Measurements from ENCODE around the gene OR2G6. TPM values are rescaled to one million over a fixed set of nuclear protein-coding genes. Genes with fewer than 3 reads are reported as not detected.

OR2G6 gene
- total RNA-seq, 4 donors from 2014 or later, result not detected

DNA sequence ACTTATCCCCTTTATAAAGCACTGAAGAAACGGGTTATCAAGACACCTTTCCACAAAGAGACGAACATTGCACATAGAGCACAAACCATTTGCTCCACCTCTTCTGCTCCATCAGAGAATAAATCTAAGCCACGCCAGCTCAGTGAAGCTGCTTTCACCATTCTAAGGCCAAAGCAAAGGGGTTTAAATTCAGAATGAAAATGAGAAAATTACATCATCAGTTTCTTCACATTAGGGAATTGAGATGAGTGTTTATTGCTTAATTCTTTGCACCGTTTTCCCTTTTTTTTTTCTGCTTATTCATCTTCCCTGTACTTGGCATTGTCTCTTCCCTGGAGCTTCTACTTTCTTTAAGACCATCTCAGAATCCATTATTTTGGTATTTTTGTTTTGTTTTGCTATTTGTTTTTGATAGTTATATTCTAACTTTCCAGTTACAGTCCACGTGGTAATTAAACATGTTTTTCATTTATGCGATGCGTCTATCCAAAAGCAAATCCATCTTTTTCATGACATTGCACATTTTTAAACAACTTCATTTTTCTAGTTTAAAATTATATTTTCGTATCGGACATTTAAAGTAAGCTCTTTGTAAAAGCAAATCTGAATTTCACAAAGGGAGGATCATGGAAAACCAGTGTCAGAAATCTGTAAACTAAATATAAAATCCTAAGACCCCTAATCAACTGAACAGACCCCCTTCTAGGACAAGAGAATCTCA lies 68.5 kb downstream of the OR2G6 start:
- Histone ChIP-seq H3K27me3 (no peaks in the 10 kb centered on the region), H3K4me1 (no peaks in the 10 kb centered on the region), H3K4me3 (no peak overlapping the region), H3K36me3 (no peaks in the 10 kb centered on the region), H3K9me3 (no peaks in the 10 kb centered on the region), H3K27ac (no peak overlapping the region)
- no peak for TF ChIP-seq POLR2A (IDR thresholded peaks at IDR 0.05)
- TF ChIP-seq, protein P1, sequence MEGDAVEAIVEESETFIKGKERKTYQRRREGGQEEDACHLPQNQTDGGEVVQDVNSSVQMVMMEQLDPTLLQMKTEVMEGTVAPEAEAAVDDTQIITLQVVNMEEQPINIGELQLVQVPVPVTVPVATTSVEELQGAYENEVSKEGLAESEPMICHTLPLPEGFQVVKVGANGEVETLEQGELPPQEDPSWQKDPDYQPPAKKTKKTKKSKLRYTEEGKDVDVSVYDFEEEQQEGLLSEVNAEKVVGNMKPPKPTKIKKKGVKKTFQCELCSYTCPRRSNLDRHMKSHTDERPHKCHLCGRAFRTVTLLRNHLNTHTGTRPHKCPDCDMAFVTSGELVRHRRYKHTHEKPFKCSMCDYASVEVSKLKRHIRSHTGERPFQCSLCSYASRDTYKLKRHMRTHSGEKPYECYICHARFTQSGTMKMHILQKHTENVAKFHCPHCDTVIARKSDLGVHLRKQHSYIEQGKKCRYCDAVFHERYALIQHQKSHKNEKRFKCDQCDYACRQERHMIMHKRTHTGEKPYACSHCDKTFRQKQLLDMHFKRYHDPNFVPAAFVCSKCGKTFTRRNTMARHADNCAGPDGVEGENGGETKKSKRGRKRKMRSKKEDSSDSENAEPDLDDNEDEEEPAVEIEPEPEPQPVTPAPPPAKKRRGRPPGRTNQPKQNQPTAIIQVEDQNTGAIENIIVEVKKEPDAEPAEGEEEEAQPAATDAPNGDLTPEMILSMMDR (IDR thresholded peaks at IDR 0.05), result no peak
- intact Hi-C loops (cut with DNase I; ENCODE audit: low total_unique reads), result no loop called here
- DNase-seq, result no peak

Other genes starting within 250 kb of the OR2G6 start
- not detected for gene OR2T33, start 230.1 kb upstream of the OR2G6 start, total RNA-seq
- gene OR2T12, start 204.6 kb upstream of the OR2G6 start, total RNA-seq, result not detected
- not detected for gene OR2M7, start 183.5 kb upstream of the OR2G6 start, total RNA-seq
- gene OR14C36, start 159.3 kb upstream of the OR2G6 start, total RNA-seq, result not detected
- gene OR2T4, start 146.4 kb upstream of the OR2G6 start, total RNA-seq, result not detected
- not detected for gene OR2T6, start 132.3 kb upstream of the OR2G6 start, total RNA-seq
- gene OR2T1, start 105.0 kb upstream of the OR2G6 start, total RNA-seq, result not detected
- gene OR2T2, start 62.4 kb upstream of the OR2G6 start, total RNA-seq, result under 1 TPM in 1 of 4 donors, not detected in 3; 0.21 TPM
- not detected for gene OR2T3, start 34.7 kb upstream of the OR2G6 start, total RNA-seq
- not detected for gene OR2T5, start 19.5 kb upstream of the OR2G6 start, total RNA-seq
- gene OR2T29, start 54.7 kb downstream of the OR2G6 start, total RNA-seq, result not detected
- not detected for gene OR2T34, start 66.7 kb downstream of the OR2G6 start, total RNA-seq
- not detected for gene OR2T10, start 89.6 kb downstream of the OR2G6 start, total RNA-seq
- not detected for gene OR2T11, start 127.0 kb downstream of the OR2G6 start, total RNA-seq
- not detected for gene OR2T35, start 137.2 kb downstream of the OR2G6 start, total RNA-seq
- gene OR2T27, start 147.5 kb downstream of the OR2G6 start, total RNA-seq, result not detected
- gene OR14I1, start 194.7 kb downstream of the OR2G6 start, total RNA-seq, result not detected
- gene LYPD8, start 247.7 kb downstream of the OR2G6 start, total RNA-seq, result not detected